Measurements from ENCODE around the gene POU2AF1. TPM values are rescaled to one million over a fixed set of nuclear protein-coding genes. Genes with fewer than 3 reads are reported as not detected.
A peak's percentile ranks its signal among the peaks of the same experiment; 100 is the strongest.

Gene POU2AF1
- total and polyA plus RNA-seq, 2 donors: 0.90 to 11.7 TPM

DNA sequence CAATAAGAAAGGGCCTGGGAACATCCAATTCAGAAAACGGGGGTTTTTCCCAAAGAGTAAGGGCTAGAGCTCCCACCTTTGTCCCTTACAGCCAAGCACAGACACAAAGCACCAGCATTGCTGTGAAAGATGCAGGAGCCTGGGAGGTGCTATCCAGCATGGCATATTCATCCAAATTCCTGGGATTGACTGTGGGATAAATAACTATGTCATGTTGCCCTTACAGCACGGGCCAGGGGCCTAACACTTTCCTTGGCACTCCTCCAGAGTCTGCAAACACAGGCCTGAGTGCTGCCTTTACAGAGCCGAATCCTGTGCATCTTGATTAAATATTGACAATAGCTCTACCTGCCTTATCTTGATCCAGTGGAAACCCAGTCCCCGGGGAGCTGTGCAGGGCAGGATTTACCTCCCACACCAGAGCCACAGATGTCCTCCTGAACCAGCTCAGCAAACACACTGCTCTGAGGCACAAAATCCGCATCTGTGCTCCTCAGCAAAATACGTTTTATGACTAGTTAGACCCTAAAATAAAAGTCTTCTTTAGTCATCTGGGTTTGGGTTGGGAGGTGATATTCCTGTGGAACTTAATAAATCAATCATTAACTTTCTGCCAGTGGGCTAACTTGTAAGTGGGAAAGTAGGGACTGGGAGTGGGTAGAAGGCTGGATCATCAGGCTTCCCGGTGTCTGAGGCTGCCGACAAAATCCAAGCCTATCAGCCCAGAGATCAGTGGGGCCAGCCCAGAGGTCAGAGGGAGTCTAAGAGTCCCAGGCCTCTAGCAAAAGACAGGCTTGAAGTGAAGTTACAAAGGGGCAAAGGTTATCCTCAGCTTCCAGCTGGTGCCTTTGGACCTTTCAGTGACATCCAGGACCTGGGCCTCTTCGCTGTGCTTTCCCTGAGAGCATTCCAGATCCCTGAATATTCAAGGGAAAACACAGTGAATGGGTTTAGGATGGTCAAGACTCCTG, 44.3 kb downstream of the POU2AF1 start:
- Histone ChIP-seq H3K9me3 (ENCODE audit: control insufficient read depth in 2 of 2, insufficient read depth in 1 of 2, low read length in 1 of 2) (no peaks in the 10 kb centered on the region), H3K4me3 (ENCODE audit: low read length in 2 of 2) (no peak overlapping the region), H3K27me3 (ENCODE audit: control insufficient read depth in 2 of 2, insufficient read depth in 1 of 2, low read length in 1 of 2) (no peaks in the 10 kb centered on the region), H3K36me3 (ENCODE audit: control insufficient read depth in 2 of 2, insufficient read depth in 2 of 2, low read length in 1 of 2) (no peaks in the 10 kb centered on the region), H3K4me1 (ENCODE audit: control insufficient read depth in 2 of 2, insufficient read depth in 2 of 2, low read length in 2 of 2) (no peaks in the 10 kb centered on the region), H3K27ac (ENCODE audit: low read depth in 1 of 2, low read length in 1 of 2) (no peak overlapping the region)
- DNase-seq (ENCODE audit: low read depth in 6 of 9, low spot score in 9 of 9): no peak
- 90% methylated on average over 9 of the region's 9 CpGs for WGBS

DNA sequence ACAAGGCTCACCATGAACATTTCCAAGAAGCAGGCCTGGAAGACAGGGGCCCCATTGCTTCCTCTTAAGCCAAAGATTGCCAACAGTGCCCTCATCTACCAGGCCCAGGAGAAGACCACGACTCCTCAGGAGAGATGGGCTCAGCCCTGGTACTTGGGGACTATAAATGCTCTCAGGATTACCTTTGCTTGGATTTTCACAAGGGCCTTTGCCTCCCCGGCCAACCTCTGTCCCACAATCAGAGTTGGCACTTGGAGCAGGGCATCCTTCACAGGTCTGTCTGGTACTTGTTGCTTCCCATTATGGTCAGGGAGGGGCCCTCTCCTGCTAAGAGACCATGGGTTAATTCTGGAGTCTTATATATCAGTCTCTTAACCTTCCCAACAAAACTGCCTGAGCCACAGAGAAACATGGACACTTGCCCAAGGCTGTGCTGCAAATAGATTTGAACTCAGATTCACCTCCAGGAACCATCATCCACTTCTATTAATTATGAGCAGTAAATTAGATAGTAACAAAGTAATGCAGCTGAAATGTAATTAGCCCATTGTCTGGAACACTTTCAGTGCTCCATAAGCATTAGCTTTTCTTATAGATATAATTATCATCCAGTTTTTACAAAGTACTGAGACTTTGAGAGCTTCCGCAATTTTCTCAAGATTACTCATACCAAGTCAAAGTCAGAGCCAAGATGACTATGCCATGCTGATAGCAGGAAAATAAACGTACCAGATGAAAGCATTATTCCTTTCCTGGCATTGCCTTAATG, 47.2 kb downstream of the POU2AF1 start:
- Histone ChIP-seq H3K4me3 (ENCODE audit: low read length in 2 of 2) (no peak overlapping the region), H3K9me3 (ENCODE audit: control insufficient read depth in 2 of 2, insufficient read depth in 1 of 2, low read length in 1 of 2) (no peaks in the 10 kb centered on the region), H3K27ac (ENCODE audit: low read depth in 1 of 2, low read length in 1 of 2) (no peak overlapping the region), H3K4me1 (ENCODE audit: control insufficient read depth in 2 of 2, insufficient read depth in 2 of 2, low read length in 2 of 2) (no peaks in the 10 kb centered on the region), H3K36me3 (ENCODE audit: control insufficient read depth in 2 of 2, insufficient read depth in 2 of 2, low read length in 1 of 2) (no peaks in the 10 kb centered on the region), H3K27me3 (ENCODE audit: control insufficient read depth in 2 of 2, insufficient read depth in 1 of 2, low read length in 1 of 2) (no peaks in the 10 kb centered on the region)
- WGBS: 91% methylated on average over 4 of the region's 4 CpGs
- DNase-seq (ENCODE audit: low read depth in 6 of 9, low spot score in 9 of 9): no peak

DNA sequence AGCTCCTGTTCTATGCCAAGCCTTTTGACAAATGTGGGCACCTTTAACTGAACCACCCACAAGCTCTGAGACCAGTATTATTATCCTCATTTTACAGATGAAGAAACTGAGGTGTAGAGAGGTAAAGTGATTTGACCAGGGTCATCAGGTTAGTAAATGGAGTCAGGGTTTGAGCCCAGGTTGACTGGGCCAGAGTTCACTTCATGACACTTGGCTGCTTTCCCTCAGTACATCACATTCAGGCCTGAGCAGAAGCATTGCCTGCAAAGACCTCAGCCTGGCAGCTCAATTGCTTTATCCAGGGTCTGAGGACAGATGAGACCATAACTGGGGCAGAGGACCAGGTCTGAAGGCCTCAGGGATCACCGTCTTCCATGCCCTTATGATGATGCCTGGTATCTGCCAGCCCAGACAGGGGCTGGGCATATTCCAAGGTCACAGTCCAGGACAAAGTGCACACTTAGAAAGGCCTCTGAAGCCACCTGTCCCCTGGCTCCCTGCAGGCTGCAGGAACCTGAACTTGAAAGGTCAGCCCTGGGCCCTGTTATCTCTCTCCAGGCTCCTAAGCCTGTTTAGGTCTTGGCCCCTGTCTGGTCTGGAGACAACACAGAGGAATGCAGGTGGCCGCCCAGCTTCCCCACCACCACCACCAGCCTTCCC, 48.7 kb downstream of the POU2AF1 start:
- H3K4me1 ChIP-seq (ENCODE audit: control insufficient read depth in 2 of 2, insufficient read depth in 2 of 2, low read length in 2 of 2): no peaks in the 10 kb centered on the region
- 95% methylated on average over 2 of the region's 2 CpGs for WGBS
- no peaks in the 10 kb centered on the region for H3K9me3 ChIP-seq (ENCODE audit: control insufficient read depth in 2 of 2, insufficient read depth in 1 of 2, low read length in 1 of 2)
- H3K27me3 ChIP-seq (ENCODE audit: control insufficient read depth in 2 of 2, insufficient read depth in 1 of 2, low read length in 1 of 2): no peaks in the 10 kb centered on the region
- H3K4me3 ChIP-seq (ENCODE audit: low read length in 2 of 2): no peak overlapping the region
- DNase-seq (ENCODE audit: low read depth in 6 of 9, low spot score in 9 of 9): no peak
- no peaks in the 10 kb centered on the region for H3K36me3 ChIP-seq (ENCODE audit: control insufficient read depth in 2 of 2, insufficient read depth in 2 of 2, low read length in 1 of 2)
- H3K27ac ChIP-seq (ENCODE audit: low read depth in 1 of 2, low read length in 1 of 2): peak overlapping the region in 1 of 2 donors; percentile 20

DNA sequence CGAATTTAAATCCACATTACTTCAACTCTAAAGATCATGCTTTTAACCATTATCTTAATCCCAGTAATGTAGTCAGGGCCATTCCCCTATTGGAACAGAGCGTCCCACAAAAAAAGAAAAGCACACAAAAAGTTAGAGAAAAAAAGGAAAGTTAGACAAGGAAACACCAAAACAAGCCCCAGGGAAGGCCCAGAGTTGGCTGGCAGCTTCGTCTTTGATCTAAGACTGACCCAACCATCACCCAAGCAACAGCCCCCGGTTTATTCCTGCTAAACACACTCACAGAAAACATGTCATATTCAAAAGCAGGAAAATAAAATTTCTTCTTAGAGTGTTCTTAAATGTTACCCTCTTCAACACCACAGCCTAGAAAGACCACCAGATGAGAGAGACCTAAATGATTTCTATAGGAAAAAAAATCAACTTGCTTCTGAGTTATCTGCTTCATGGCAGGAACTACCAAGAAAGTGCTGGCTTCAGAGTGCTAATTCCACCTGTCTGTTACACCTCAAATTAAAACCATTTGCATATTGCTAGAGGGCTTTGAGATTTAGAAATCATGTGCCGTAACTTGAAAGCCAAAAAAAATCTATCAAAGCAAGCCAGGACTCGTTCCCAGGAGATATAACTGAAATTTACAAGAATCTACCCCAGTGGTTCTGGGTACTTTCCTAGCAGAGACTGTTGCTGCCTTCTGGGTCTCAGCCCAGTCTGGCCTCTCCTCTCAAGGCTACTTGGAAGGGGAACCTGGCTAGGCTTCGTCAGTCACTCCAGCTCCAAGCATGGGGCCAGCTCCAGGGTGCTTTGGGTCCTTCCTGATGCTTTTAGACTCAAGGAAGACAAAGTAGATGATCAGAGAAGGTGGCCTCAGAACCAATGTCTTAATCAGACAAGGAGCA, 49.5 kb downstream of the POU2AF1 start:
- Histone ChIP-seq H3K27me3 (ENCODE audit: control insufficient read depth in 2 of 2, insufficient read depth in 1 of 2, low read length in 1 of 2) (no peaks in the 10 kb centered on the region), H3K4me3 (ENCODE audit: low read length in 2 of 2) (no peak overlapping the region), H3K4me1 (ENCODE audit: control insufficient read depth in 2 of 2, insufficient read depth in 2 of 2, low read length in 2 of 2) (no peaks in the 10 kb centered on the region), H3K27ac (ENCODE audit: low read depth in 1 of 2, low read length in 1 of 2) (peak overlapping the region in 1 of 2 donors; percentile 20), H3K36me3 (ENCODE audit: control insufficient read depth in 2 of 2, insufficient read depth in 2 of 2, low read length in 1 of 2) (no peaks in the 10 kb centered on the region), H3K9me3 (ENCODE audit: control insufficient read depth in 2 of 2, insufficient read depth in 1 of 2, low read length in 1 of 2) (no peaks in the 10 kb centered on the region)
- 93% methylated on average over 7 of the region's 7 CpGs for WGBS
- DNase-seq (ENCODE audit: low read depth in 6 of 9, low spot score in 9 of 9): peak in 1 of 9 donors; percentile 20

GRCh38 chr11:111327908-111328624, 51.0 kb downstream of the POU2AF1 start:
- 82% methylated on average over 8 of the region's 8 CpGs for WGBS
- no peak for DNase-seq (ENCODE audit: low read depth in 6 of 9, low spot score in 9 of 9)
- no peak overlapping the region for H3K4me3 ChIP-seq (ENCODE audit: low read length in 2 of 2)
- H3K27me3 ChIP-seq (ENCODE audit: control insufficient read depth in 2 of 2, insufficient read depth in 1 of 2, low read length in 1 of 2): no peaks in the 10 kb centered on the region
- H3K4me1 ChIP-seq (ENCODE audit: control insufficient read depth in 2 of 2, insufficient read depth in 2 of 2, low read length in 2 of 2): no peaks in the 10 kb centered on the region
- H3K9me3 ChIP-seq (ENCODE audit: control insufficient read depth in 2 of 2, insufficient read depth in 1 of 2, low read length in 1 of 2): no peaks in the 10 kb centered on the region
- no peaks in the 10 kb centered on the region for H3K36me3 ChIP-seq (ENCODE audit: control insufficient read depth in 2 of 2, insufficient read depth in 2 of 2, low read length in 1 of 2)
- H3K27ac ChIP-seq (ENCODE audit: low read depth in 1 of 2, low read length in 1 of 2): no peak overlapping the region

- no peak overlapping the region for H3K27ac ChIP-seq (ENCODE audit: low read depth in 1 of 2, low read length in 1 of 2)
- H3K27me3 ChIP-seq (ENCODE audit: control insufficient read depth in 2 of 2, insufficient read depth in 1 of 2, low read length in 1 of 2): no peaks in the 10 kb centered on the region
- H3K9me3 ChIP-seq (ENCODE audit: control insufficient read depth in 2 of 2, insufficient read depth in 1 of 2, low read length in 1 of 2): no peaks in the 10 kb centered on the region
- H3K4me1 ChIP-seq (ENCODE audit: control insufficient read depth in 2 of 2, insufficient read depth in 2 of 2, low read length in 2 of 2): no peaks in the 10 kb centered on the region
- WGBS: 98% methylated on average over 4 of the region's 4 CpGs
- DNase-seq (ENCODE audit: low read depth in 6 of 9, low spot score in 9 of 9): no peak
- H3K4me3 ChIP-seq (ENCODE audit: low read length in 2 of 2): no peak overlapping the region
- no peaks in the 10 kb centered on the region for H3K36me3 ChIP-seq (ENCODE audit: control insufficient read depth in 2 of 2, insufficient read depth in 2 of 2, low read length in 1 of 2)
Measured at GRCh38 chr11:111326824-111327223, 52.3 kb downstream of the POU2AF1 start.

- Histone ChIP-seq H3K4me3 (ENCODE audit: low read length in 2 of 2) (no peak overlapping the region), H3K9me3 (ENCODE audit: control insufficient read depth in 2 of 2, insufficient read depth in 1 of 2, low read length in 1 of 2) (no peaks in the 10 kb centered on the region), H3K27ac (ENCODE audit: low read depth in 1 of 2, low read length in 1 of 2) (no peak overlapping the region), H3K36me3 (ENCODE audit: control insufficient read depth in 2 of 2, insufficient read depth in 2 of 2, low read length in 1 of 2) (no peaks in the 10 kb centered on the region), H3K27me3 (ENCODE audit: control insufficient read depth in 2 of 2, insufficient read depth in 1 of 2, low read length in 1 of 2) (no peaks in the 10 kb centered on the region), H3K4me1 (ENCODE audit: control insufficient read depth in 2 of 2, insufficient read depth in 2 of 2, low read length in 2 of 2) (no peaks in the 10 kb centered on the region)
- WGBS: 96% methylated on average over 5 of the region's 5 CpGs
- no peak for DNase-seq (ENCODE audit: low read depth in 6 of 9, low spot score in 9 of 9)
Measured at GRCh38 chr11:111325259-111325658, 53.8 kb downstream of the POU2AF1 start.

DNA sequence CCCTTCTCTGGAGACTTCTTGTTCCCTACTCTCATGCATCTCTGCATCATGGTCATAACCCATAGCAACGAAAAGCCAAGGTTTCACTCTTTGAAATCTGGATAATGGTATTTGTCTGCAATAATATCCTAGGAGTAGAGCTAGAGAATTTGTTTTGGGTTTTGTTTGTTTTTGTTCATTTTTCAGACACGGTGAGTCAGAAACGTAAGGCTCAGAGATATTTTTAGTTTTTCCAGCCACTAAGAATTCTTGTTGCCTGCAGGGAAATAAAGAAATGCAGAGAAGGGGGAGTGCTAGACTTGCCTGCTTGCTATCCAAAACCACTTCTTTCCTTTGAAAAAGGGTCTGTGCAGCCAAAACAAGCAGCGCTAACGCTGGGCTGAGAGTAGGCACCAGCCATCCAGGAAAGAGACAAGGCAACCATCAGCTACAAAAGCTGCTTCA, 54.8 kb downstream of the POU2AF1 start:
- Histone ChIP-seq H3K36me3 (ENCODE audit: control insufficient read depth in 2 of 2, insufficient read depth in 2 of 2, low read length in 1 of 2) (no peaks in the 10 kb centered on the region), H3K27me3 (ENCODE audit: control insufficient read depth in 2 of 2, insufficient read depth in 1 of 2, low read length in 1 of 2) (no peaks in the 10 kb centered on the region), H3K4me1 (ENCODE audit: control insufficient read depth in 2 of 2, insufficient read depth in 2 of 2, low read length in 2 of 2) (no peaks in the 10 kb centered on the region), H3K4me3 (ENCODE audit: low read length in 2 of 2) (no peak overlapping the region), H3K27ac (ENCODE audit: low read depth in 1 of 2, low read length in 1 of 2) (no peak overlapping the region), H3K9me3 (ENCODE audit: control insufficient read depth in 2 of 2, insufficient read depth in 1 of 2, low read length in 1 of 2) (no peaks in the 10 kb centered on the region)
- 92% methylated on average over 5 of the region's 5 CpGs for WGBS
- no peak for DNase-seq (ENCODE audit: low read depth in 6 of 9, low spot score in 9 of 9)

Data from thymus (tissue), 11 donors.